Adrenal gland (tissue), 12 donors: ENCODE data around the gene NOS3. TPM values are rescaled to one million over a fixed set of nuclear protein-coding genes. Genes with fewer than 3 reads are reported as not detected.

Experiments
- DNase-seq, 7 donors: peaks; one replicate each; pipeline ENCODE4 v3.0.0-alpha.2; 2019 to 2020
- H3K27ac ChIP-seq, 5 donors: fragments of 200-600 bp; sonication (generic) in 4 of 5; 1 replicate in 3 of 5; 2 replicates in 2 of 5; pipeline versions ENCODE4 v1.5.1 to v1.8.0; 2016 to 2020; ENCODE audit warnings: mild to moderate bottlenecking in 1 of 5
- H3K27me3 ChIP-seq: fragments of 200-600 bp; 2 replicates; pipeline ENCODE4 v1.8.0; 2021
- H3K36me3 ChIP-seq, 2 donors: fragments of 200-600 bp; replicated peaks in 1 of 2; 1 replicate in 1 of 2; 2 replicates in 1 of 2; pipeline versions ENCODE4 v1.5.1 to v1.8.0; 2018 to 2022
- H3K4me1 ChIP-seq, 2 donors: fragments of 200-600 bp; replicated peaks in 1 of 2; 1 replicate in 1 of 2; 2 replicates in 1 of 2; pipeline versions ENCODE4 v1.5.1 to v1.8.0; 2018 to 2021
- H3K4me3 ChIP-seq, 4 donors: fragments of 200-600 bp; sonication (generic) in 3 of 4; one replicate each; pipeline ENCODE4 v1.5.1; 2016 to 2018
- H3K9me3 ChIP-seq, 3 donors: fragments of 200-600 bp; sonication (generic) in 1 of 3; replicated peaks in 1 of 3; 1 replicate in 2 of 3; 2 replicates in 1 of 3; pipeline versions ENCODE4 v1.5.1 to v1.8.0; 2016 to 2021
- CTCF ChIP-seq, 6 experiments: fragments of 450-650 bp in 4 of 6; fragments of 200-600 bp in 2 of 6; sonication (generic) in 1 of 6; IDR thresholded peaks; 1 replicate in 5 of 6; 2 replicates in 1 of 6; pipeline versions ENCODE4 v1.5.1 to v1.8.0; 2016 to 2021; ENCODE audit warnings: antibody characterized with exemption in 6 of 6, mild to moderate bottlenecking in 2 of 6, moderate library complexity in 1 of 6
- POLR2A ChIP-seq, 2 donors: fragments of 450-650 bp; IDR thresholded peaks; one replicate each; pipeline ENCODE4 v1.6.1; 2017; ENCODE audit warnings: antibody characterized with exemption in 2 of 2, mild to moderate bottlenecking in 2 of 2, moderate library complexity in 1 of 2
- WGBS, 4 donors: extraction: QIAGEN DNeasy Blood & Tissue Kit in 2 of 4; methylation state at CpG; one replicate each; pipeline versions ENCODE4 v1.1.5 to v1.1.7; 2013 to 2017; 5-methylcytosine and 5-hydroxymethylcytosine counted together
- intact Hi-C, 2 donors: fragments of 100-400 bp; cut with DNase I; formaldehyde crosslinking; loops; one replicate each; pipeline versions ENCODE4 v1.14.1 to v1.15.0; 2022 to 2023
- polyA plus RNA-seq, 3 donors: library from polyadenylated mRNA; stranded (reverse); fragments of 200-250 nt in 2 of 3; fragments of 350-450 nt in 1 of 3; fragmentation: Illumina TruSeq in 1 of 3; extraction: RNeasy Lipid Tissue Mini Kit (QIAGEN cat#74804) in 1 of 3; gene quantifications; one replicate each; pipeline ENCODE4 v1.2.3, GENCODE V29; 2013 to 2014
- total RNA-seq, 9 donors: library from RNA; depleted of rRNA in 4 of 9; stranded (reverse); fragments of >200 nt in 4 of 9; fragments of 120-200 nt in 1 of 9; fragmentation: NEBNext Ultra II Directional in 1 of 9; extraction: Animal tissue kit (Norgen Biotek cat#: 25700) in 1 of 9; gene quantifications; one replicate each; pipeline versions ENCODE4 v1.1.0 to v1.2.4, GENCODE V29; 2013 to 2023
- donor health status: healthy with polysubstance abuse.
- donor health status: Bipolar disorder and iron deficiency.
- donor health status: DM: yes; HTN: yes; CAD: no.
- donor health status: DM: no; HTN: no; CAD: no.
- donor health status: DM: no; HTN: no; CAD: no.
- donor health status: DM: yes; HTN: yes; CAD: no.

The NOS3 gene
- total and polyA plus RNA-seq, 12 donors, result 2.2 to 26.5 (median 15.1) TPM

- Histone ChIP-seq H3K4me3 (no peak overlapping the region), H3K27ac (peak overlapping the region in 1 of 5 donors; percentile 30), H3K27me3 (no peaks in the 10 kb centered on the region), H3K36me3 (no peaks in the 10 kb centered on the region), H3K4me1 (peaks cover 0 to 15% of the 10 kb centered on the region in 2 donors), H3K9me3 (no peaks in the 10 kb centered on the region)
- no peak for DNase-seq
- 66 to 78% (median 68%) methylated on average over 11 to 16 of the region's 16 CpGs for WGBS, 4 donors
- TF ChIP-seq POLR2A (IDR thresholded peaks at IDR 0.05) (no peak), CTCF (IDR thresholded peaks at IDR 0.05) (no peak)
- intact Hi-C loops, result no loop called here
Measured at GRCh38 chr7:150965273-150965830, 25.5 kb upstream of the NOS3 start.

- no peaks in the 10 kb centered on the region for H3K9me3 ChIP-seq
- no peaks in the 10 kb centered on the region for H3K27me3 ChIP-seq
- no peak overlapping the region for H3K27ac ChIP-seq
- H3K36me3 ChIP-seq, result no peaks in the 10 kb centered on the region
- peaks cover 0 to 15% of the 10 kb centered on the region in 2 donors for H3K4me1 ChIP-seq
- TF ChIP-seq CTCF (IDR thresholded peaks at IDR 0.05), result peak in 2 of 6 experiments; percentile 18 to 25
- TF ChIP-seq POLR2A (IDR thresholded peaks at IDR 0.05), result no peak
- intact Hi-C loops, result no loop called here
- no peak for DNase-seq
- H3K4me3 ChIP-seq, result no peak overlapping the region
- WGBS, 4 donors, result 80 to 100% (median 98%) methylated on average over 1 of the region's 1 CpG
Measured at GRCh38 chr7:150966002-150966401, 24.8 kb upstream of the NOS3 start.

GRCh38 chr7:150967349-150967748 lies 23.5 kb upstream of the NOS3 start:
- intact Hi-C loops, result no loop called here
- Histone ChIP-seq H3K4me3 (no peak overlapping the region), H3K4me1 (peaks cover 0 to 15% of the 10 kb centered on the region in 2 donors), H3K27me3 (no peaks in the 10 kb centered on the region), H3K27ac (no peak overlapping the region), H3K9me3 (no peaks in the 10 kb centered on the region), H3K36me3 (no peaks in the 10 kb centered on the region)
- TF ChIP-seq POLR2A (IDR thresholded peaks at IDR 0.05) (no peak), CTCF (IDR thresholded peaks at IDR 0.05) (no peak)
- no peak for DNase-seq
- 76 to 85% (median 79%) methylated on average over 6 of the region's 6 CpGs for WGBS, 4 donors

- Histone ChIP-seq H3K4me3 (no peak overlapping the region), H3K27ac (no peak overlapping the region), H3K9me3 (no peaks in the 10 kb centered on the region), H3K4me1 (peaks cover 0 to 11% of the 10 kb centered on the region in 2 donors), H3K27me3 (no peaks in the 10 kb centered on the region), H3K36me3 (no peaks in the 10 kb centered on the region)
- 85 to 88% (median 87%) methylated on average over 15 of the region's 15 CpGs for WGBS, 4 donors
- intact Hi-C loops, result no loop called here
- TF ChIP-seq POLR2A (IDR thresholded peaks at IDR 0.05) (no peak), CTCF (IDR thresholded peaks at IDR 0.05) (no peak)
- DNase-seq, result no peak
Measured at GRCh38 chr7:150968056-150968733, 22.6 kb upstream of the NOS3 start.
